Parathyroid adenoma (tissue), 2 donors: ENCODE results near the gene STARD10.
A peak's percentile ranks its signal among the peaks of the same experiment; 100 is the strongest.

Experiments
- H2AFZ ChIP-seq: fragments of 300-600 bp; sonication (generic); one replicate; pipeline ENCODE4 v1.7.0; 2017; ENCODE audit warnings: antibody characterized with exemption, mild to moderate bottlenecking
- H3K27ac ChIP-seq: fragments of 300-600 bp; sonication (generic); one replicate; pipeline ENCODE4 v1.7.0; 2017
- H3K27me3 ChIP-seq: fragments of 300-600 bp; sonication (generic); one replicate; pipeline ENCODE4 v1.7.0; 2017; ENCODE audit warnings: low read length; ENCODE audit not compliant: control insufficient read depth, insufficient read depth
- H3K36me3 ChIP-seq: fragments of 300-600 bp; sonication (generic); one replicate; pipeline ENCODE4 v1.7.0; 2017; ENCODE audit warnings: low read length; ENCODE audit not compliant: control insufficient read depth, insufficient read depth
- H3K4me1 ChIP-seq: fragments of 300-600 bp; sonication (generic); one replicate; pipeline ENCODE4 v1.7.0; 2017; ENCODE audit warnings: control low read depth
- H3K4me2 ChIP-seq: fragments of 300-600 bp; sonication (generic); one replicate; pipeline ENCODE4 v1.7.0; 2017; ENCODE audit warnings: low read length
- H3K4me3 ChIP-seq: fragments of 300-600 bp; sonication (generic); one replicate; pipeline ENCODE4 v1.7.0; 2017; ENCODE audit warnings: low read depth, low read length
- H3K79me2 ChIP-seq: fragments of 300-600 bp; sonication (generic); one replicate; pipeline ENCODE4 v1.7.0; 2017; ENCODE audit warnings: control low read depth
- H3K9ac ChIP-seq: fragments of 300-600 bp; sonication (generic); one replicate; pipeline ENCODE4 v1.7.0; 2017; ENCODE audit warnings: mild to moderate bottlenecking
- H3K9me3 ChIP-seq: fragments of 300-600 bp; sonication (generic); one replicate; pipeline ENCODE4 v1.7.0; 2017; ENCODE audit warnings: low read length; ENCODE audit not compliant: control insufficient read depth
- TF ChIP-seq, protein P1 (sequence below): fragments of 300-600 bp; sonication (generic); IDR thresholded peaks from one replicate; pipeline ENCODE4 v1.7.0; 2017; ENCODE audit warnings: antibody characterized with exemption, mild to moderate bottlenecking
- donor health status: primary hyperparathyroidism.

STARD10 gene

DNA sequence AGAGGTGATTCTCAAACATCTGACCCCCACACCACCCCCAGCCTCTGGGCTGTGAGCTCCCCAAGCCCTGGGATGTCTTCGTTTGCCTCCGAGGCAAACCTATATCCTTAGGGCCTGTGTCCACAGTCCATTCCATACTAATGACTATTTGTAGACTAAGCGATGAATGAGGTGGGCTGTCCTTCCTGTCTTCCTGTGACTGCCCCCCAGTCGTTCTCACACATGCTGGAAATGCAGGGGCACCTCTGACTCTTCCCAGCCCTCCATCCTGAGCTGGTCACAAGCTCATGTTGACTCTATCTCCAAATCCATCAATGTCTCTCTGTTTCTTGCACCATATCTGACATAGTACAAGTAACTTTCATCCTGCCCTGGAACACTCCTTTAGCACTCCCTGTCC is 25.1 kb upstream of the STARD10 start:
- no peak overlapping the region for H2AFZ ChIP-seq
- peaks cover 7% of the 10 kb centered on the region for H3K4me1 ChIP-seq
- H3K27me3 ChIP-seq: no peaks in the 10 kb centered on the region
- no peak overlapping the region for H3K27ac ChIP-seq
- no peak overlapping the region for H3K9ac ChIP-seq
- no peaks in the 10 kb centered on the region for H3K9me3 ChIP-seq
- H3K79me2 ChIP-seq: no peaks in the 10 kb centered on the region
- TF ChIP-seq, protein P1, sequence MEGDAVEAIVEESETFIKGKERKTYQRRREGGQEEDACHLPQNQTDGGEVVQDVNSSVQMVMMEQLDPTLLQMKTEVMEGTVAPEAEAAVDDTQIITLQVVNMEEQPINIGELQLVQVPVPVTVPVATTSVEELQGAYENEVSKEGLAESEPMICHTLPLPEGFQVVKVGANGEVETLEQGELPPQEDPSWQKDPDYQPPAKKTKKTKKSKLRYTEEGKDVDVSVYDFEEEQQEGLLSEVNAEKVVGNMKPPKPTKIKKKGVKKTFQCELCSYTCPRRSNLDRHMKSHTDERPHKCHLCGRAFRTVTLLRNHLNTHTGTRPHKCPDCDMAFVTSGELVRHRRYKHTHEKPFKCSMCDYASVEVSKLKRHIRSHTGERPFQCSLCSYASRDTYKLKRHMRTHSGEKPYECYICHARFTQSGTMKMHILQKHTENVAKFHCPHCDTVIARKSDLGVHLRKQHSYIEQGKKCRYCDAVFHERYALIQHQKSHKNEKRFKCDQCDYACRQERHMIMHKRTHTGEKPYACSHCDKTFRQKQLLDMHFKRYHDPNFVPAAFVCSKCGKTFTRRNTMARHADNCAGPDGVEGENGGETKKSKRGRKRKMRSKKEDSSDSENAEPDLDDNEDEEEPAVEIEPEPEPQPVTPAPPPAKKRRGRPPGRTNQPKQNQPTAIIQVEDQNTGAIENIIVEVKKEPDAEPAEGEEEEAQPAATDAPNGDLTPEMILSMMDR: no peak
- no peak overlapping the region for H3K4me3 ChIP-seq
- no peak overlapping the region for H3K4me2 ChIP-seq
- no peaks in the 10 kb centered on the region for H3K36me3 ChIP-seq

DNA sequence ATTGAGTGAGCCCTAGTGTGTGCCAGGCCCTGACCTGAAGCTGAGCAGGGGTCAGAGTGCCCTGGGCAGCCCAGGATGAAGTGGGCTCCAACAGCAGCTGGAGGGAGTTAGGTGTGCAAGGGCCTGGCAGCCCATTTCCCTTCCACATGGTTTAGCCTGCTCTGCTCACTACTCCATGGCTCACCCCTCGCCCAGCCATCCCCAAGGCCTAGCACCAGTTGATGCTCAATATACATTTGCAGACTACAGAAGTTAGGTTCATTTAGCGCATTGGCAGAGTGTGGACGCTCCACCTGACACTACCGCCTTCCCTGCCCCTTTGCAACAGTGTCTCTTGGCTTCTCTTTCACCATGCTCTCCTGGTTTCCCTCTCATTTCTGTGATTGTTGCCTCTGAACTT is 24.1 kb upstream of the STARD10 start:
- H3K79me2 ChIP-seq: no peaks in the 10 kb centered on the region

DNA sequence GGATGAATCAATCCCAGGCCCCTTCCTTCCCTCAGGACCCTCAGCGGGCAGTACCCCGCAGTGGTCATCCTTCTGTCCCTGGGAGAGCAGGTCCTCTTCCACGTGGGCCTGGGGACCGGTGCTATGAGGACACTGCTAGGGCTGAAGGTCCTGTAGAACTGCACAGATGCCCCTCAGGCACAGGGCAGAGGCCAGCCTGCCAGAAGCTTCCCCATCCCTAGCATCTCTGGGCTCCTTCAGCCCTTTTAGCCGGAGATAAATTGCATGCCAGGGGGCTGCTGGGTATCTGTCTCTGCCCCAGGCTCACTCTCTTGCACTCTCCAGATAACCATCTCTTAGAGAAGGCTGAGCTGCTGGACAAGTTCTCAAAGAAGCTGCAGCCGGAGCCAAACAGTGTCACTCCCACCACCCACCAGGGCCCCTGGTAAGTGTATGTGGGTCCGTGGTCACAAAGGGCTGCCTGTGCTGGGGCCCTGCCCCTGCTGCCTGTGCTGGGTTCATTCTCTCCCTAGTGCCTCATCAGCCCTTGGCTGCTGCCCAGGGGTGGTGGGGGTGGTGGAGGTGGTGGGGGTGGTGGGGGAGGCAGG is 22.6 kb upstream of the STARD10 start:
- TF ChIP-seq, protein P1: no peak
- no peaks in the 10 kb centered on the region for H3K36me3 ChIP-seq
- no peak overlapping the region for H3K27ac ChIP-seq
- no peak overlapping the region for H2AFZ ChIP-seq
- no peak overlapping the region for H3K4me2 ChIP-seq
- H3K79me2 ChIP-seq: no peaks in the 10 kb centered on the region
- H3K9me3 ChIP-seq: no peaks in the 10 kb centered on the region
- H3K9ac ChIP-seq: no peak overlapping the region
- H3K4me1 ChIP-seq: peaks cover 12% of the 10 kb centered on the region
- no peaks in the 10 kb centered on the region for H3K27me3 ChIP-seq
- no peak overlapping the region for H3K4me3 ChIP-seq

More for the DNA sequence above, 24.1 kb upstream of the STARD10 start:
- H3K27me3 ChIP-seq: no peaks in the 10 kb centered on the region
- H3K27ac ChIP-seq: no peak overlapping the region
- TF ChIP-seq, protein P1: no peak
- H3K4me1 ChIP-seq: peaks cover 10% of the 10 kb centered on the region
- no peak overlapping the region for H2AFZ ChIP-seq
- H3K9ac ChIP-seq: no peak overlapping the region
- H3K36me3 ChIP-seq: no peaks in the 10 kb centered on the region
- H3K4me3 ChIP-seq: no peak overlapping the region
- no peak overlapping the region for H3K4me2 ChIP-seq
- H3K9me3 ChIP-seq: no peaks in the 10 kb centered on the region

DNA sequence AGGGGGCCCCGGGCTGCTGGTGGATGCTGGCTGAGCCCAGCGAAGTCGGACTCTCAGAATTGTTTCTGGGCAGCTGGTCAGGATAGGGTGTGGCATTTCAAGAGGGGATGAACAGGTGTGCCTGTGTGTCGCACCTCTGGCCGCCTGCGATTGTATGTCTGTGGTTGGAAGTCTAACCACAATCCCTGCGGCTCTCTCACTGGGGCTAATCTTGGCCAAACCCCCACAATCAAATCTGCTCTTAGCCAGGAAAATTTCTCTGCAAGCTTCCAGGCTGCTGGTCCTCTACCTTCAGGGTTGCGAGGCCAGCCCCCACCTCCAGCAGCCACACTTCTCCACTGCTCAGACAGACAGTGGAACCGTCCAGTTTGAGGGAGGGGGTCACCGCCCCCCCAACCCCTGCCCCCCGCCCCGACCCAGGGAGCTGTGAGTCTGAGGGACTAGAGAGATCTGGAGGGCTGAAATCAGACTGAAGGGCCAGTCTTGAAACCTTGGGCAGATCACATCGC is 21.3 kb upstream of the STARD10 start:
- Histone ChIP-seq H3K27me3 (no peaks in the 10 kb centered on the region), H3K4me2 (peak overlapping the region; percentile 91), H3K9ac (no peak overlapping the region)

More for the DNA sequence above, 21.3 kb upstream of the STARD10 start:
- no peaks in the 10 kb centered on the region for H3K79me2 ChIP-seq
- H3K9me3 ChIP-seq: no peaks in the 10 kb centered on the region
- H2AFZ ChIP-seq: peak overlapping the region; percentile 87
- H3K27ac ChIP-seq: peak overlapping the region; percentile 89
- H3K4me1 ChIP-seq: peaks cover 7% of the 10 kb centered on the region
- TF ChIP-seq, protein P1: no peak
- peak overlapping the region; percentile 83 for H3K4me3 ChIP-seq
- no peaks in the 10 kb centered on the region for H3K36me3 ChIP-seq
